ENCODE results near the gene BDNF.

BDNF gene

GRCh38 chr11:27717801-27718229, 17.6 kb upstream of the BDNF start:
- no peak for FAIRE-seq
- TF ChIP-seq CTCF (IDR thresholded peaks at IDR 0.05; ENCODE audit: insufficient read depth, missing control alignments), result no peak
- no peak for DNase-seq (ENCODE audit: insufficient read length, low spot score)

- FAIRE-seq (no peak), DNase-seq (ENCODE audit: insufficient read length, low spot score) (no peak)
- TF ChIP-seq CTCF (IDR thresholded peaks at IDR 0.05; ENCODE audit: insufficient read depth, missing control alignments), result peak; percentile 25
Observed at GRCh38 chr11:27717377-27717776, 17.1 kb upstream of the BDNF start.

- no peak for DNase-seq (ENCODE audit: insufficient read length, low spot score)
- TF ChIP-seq CTCF (IDR thresholded peaks at IDR 0.05; ENCODE audit: insufficient read depth, missing control alignments), result no peak
- no peak for FAIRE-seq
Observed at GRCh38 chr11:27716835-27717234, 16.6 kb upstream of the BDNF start.

- DNase-seq (ENCODE audit: insufficient read length, low spot score) (no peak), FAIRE-seq (no peak)
- no peak for TF ChIP-seq CTCF (IDR thresholded peaks at IDR 0.05; ENCODE audit: insufficient read depth, missing control alignments)
Observed at GRCh38 chr11:27716216-27716615, 16.0 kb upstream of the BDNF start.

GRCh38 chr11:27711725-27712124, 11.5 kb upstream of the BDNF start:
- TF ChIP-seq CTCF (IDR thresholded peaks at IDR 0.05; ENCODE audit: insufficient read depth, missing control alignments), result no peak
- FAIRE-seq (peak; percentile 6), DNase-seq (ENCODE audit: insufficient read length, low spot score) (no peak)

- DNase-seq (ENCODE audit: insufficient read length, low spot score) (no peak), FAIRE-seq (no peak)
- no peak for TF ChIP-seq CTCF (IDR thresholded peaks at IDR 0.05; ENCODE audit: insufficient read depth, missing control alignments)
Observed at GRCh38 chr11:27710536-27710935, 10.3 kb upstream of the BDNF start.

- TF ChIP-seq CTCF (IDR thresholded peaks at IDR 0.05; ENCODE audit: insufficient read depth, missing control alignments), result no peak
- FAIRE-seq (no peak), DNase-seq (ENCODE audit: insufficient read length, low spot score) (no peak)
Observed at GRCh38 chr11:27707676-27708075, 7.4 kb upstream of the BDNF start.
